HG03565 (cell line): ENCODE results near the gene PTGFRN.
"Not testable (repeated sequence)": the region's sequence is repeated elsewhere in the genome, so short reads cannot be mapped to it uniquely, and the experiment has no call there.

ENCODE experiments used
- ATAC-seq: cut with Tn5 transposase; IDR thresholded peaks from one replicate; pipeline ENCODE4 v1.9.1; 2021; ENCODE audit warnings: mild to moderate bottlenecking, moderate library complexity; ENCODE audit not compliant: unreplicated experiment

PTGFRN gene

GRCh38 chr1:116915086-116915661 is 5.5 kb downstream of the PTGFRN start:
- no peak for ATAC-seq

- ATAC-seq, result no peak
Observed at GRCh38 chr1:116916002-116916401, 6.3 kb downstream of the PTGFRN start.

GRCh38 chr1:116916533-116917445 is 7.1 kb downstream of the PTGFRN start:
- ATAC-seq, result no peak

GRCh38 chr1:116918714-116919357 is 9.1 kb downstream of the PTGFRN start:
- ATAC-seq, result no peak

- no peak for ATAC-seq
Observed at GRCh38 chr1:116919802-116920201, 10.1 kb downstream of the PTGFRN start.

- ATAC-seq, result no peak
Observed at GRCh38 chr1:116920211-116920610, 10.5 kb downstream of the PTGFRN start.

GRCh38 chr1:116921301-116921885 is 11.7 kb downstream of the PTGFRN start:
- ATAC-seq, result no peak

- no peak for ATAC-seq
Observed at GRCh38 chr1:116921937-116922336, 12.2 kb downstream of the PTGFRN start.

GRCh38 chr1:116923421-116923820 is 13.7 kb downstream of the PTGFRN start:
- no peak for ATAC-seq

GRCh38 chr1:116927049-116927798 is 17.5 kb downstream of the PTGFRN start:
- no peak for ATAC-seq

- no peak for ATAC-seq
Observed at GRCh38 chr1:116929961-116930592, 20.4 kb downstream of the PTGFRN start.

- ATAC-seq, result no peak
Observed at GRCh38 chr1:116931016-116931918, 21.6 kb downstream of the PTGFRN start.

GRCh38 chr1:116933606-116934515 is 24.1 kb downstream of the PTGFRN start:
- ATAC-seq, result no peak

GRCh38 chr1:116934586-116935207 is 25.0 kb downstream of the PTGFRN start:
- ATAC-seq, result no peak

- ATAC-seq, result no peak
Observed at GRCh38 chr1:116938216-116938615, 28.5 kb downstream of the PTGFRN start.

- ATAC-seq, result not testable (repeated sequence)
Observed at GRCh38 chr1:116939780-116940543, 30.2 kb downstream of the PTGFRN start.
